Activated CD4-positive, alpha-beta T cell treated with anti-CD3 and anti-CD28 coated beads, Interleukin-2, Interleukin-4, amounts not matched to agents 100 ng/mL and 50 ng/mL, durations not matched to agents 16 hours and 8 hours (primary cell): ENCODE measurements around the gene MCU.
"Not testable (repeated sequence)": the region's sequence is repeated elsewhere in the genome, so short reads cannot be mapped to it uniquely, and the experiment has no call there.

Source experiments
- DNase-seq: peaks from one replicate; pipeline ENCODE4 v3.0.0-alpha.2; 2020; ENCODE audit warnings: low spot score

Gene MCU

DNA sequence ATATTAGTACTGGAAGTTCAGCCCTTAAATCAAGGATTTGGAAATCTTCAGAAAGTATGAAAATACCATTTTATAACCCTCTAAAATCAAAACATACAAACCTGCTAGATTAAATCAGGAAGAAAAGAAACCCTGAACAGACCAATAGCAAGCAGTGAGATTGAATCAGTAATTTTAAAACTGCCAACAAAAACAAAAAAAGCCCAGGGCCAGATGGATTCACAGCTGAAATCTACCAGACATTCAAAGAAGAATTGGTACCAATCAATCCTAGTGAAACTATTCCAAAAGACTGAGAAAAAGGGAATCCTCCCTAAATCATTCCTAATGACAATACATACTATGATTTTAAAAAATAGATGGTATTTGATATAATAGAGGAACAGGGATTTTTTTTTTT, 70.1 kb downstream of the MCU start:
- DNase-seq = no peak

- DNase-seq = no peak
Observed at GRCh38 chr10:72763201-72763600, 71.3 kb downstream of the MCU start.

DNA sequence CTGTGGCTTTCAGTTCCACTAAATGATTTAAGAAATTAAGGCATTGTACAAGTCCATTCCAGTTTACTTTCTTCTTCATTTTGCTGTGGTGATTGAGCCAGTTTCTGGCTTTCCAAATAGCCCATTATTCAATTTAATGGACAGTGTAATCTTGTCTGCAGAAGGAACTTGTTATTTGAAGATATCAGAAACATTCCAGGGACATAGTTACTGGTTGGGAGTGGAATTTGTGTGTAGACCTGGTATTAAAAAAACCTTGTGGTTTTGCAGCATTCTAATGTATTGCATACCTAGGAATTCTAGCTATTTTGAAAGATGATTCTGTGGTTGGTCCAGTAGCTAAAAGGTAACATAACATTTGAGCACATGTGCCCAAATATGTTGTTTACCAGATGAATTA, 72.2 kb downstream of the MCU start:
- DNase-seq = no peak

DNA sequence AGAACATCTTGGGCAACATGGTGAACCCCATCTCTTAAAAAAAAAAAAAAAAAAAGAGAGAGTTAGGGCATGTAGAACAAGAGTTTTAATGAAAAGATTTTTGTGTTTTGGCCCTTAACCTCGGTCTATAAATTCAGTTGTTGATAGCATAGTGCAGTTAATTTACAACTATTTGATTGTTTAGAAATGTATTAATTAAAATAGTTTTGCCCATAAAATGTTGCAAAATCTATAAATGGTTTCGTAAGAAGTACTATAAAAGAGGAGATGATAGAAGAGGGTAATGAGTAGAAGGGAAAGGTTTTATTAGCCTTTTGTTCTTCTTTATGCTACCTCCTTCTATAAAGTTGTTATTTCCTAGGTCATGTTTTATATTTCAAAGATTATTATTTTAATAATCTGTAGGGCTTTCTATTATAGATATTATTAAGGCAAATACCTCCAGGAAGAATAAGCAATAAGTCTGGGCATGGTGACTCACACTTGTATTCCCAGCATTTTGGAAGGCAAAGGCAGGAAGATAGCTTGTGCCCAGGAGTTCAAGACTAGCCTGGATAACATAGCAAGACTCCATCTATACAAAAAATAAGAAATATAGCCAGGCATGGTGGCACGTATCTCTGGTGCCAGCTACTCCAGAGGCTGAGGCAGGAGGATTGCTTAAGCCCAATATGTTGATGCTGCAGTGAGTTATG, 73.3 kb downstream of the MCU start:
- DNase-seq = no peak

DNA sequence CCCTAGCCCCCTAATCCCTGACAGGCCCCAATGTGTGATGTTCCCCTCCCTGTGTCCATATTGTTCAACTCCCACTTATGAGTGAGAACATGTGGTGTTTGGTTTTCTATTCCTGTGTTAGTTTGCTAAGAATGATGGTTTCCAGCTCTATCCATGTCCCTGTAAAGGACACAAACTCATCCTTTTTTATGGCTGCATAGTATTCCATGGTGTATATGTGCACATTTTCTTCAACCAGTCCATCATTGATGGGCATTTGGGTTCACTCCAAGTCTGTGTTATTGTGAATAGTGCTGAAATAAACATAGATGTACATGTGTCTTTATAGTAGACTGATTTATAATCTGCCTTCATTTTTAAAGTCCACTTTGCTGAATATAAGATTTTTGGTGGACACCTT, 79.3 kb downstream of the MCU start:
- DNase-seq = not testable (repeated sequence)

- DNase-seq = no peak
Observed at GRCh38 chr10:72772031-72772430, 80.1 kb downstream of the MCU start.

DNA sequence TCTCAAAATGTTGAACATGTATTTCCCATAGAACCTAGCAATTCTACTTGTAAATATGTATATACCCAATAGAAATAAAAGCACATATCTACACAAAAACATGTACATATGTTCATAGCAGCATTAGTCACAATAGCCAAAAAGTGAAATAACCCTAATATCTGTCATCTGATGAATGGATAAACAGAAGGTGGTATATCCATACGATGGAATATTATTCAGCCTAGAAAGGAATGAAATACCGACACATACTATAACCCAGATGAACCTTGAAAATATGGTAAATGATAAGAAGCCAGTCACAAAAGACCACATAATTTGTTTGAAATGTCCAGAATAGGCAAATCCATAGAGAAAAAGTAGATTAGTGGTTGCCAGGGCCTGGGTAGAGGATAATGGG, 87.9 kb downstream of the MCU start:
- DNase-seq = no peak

DNA sequence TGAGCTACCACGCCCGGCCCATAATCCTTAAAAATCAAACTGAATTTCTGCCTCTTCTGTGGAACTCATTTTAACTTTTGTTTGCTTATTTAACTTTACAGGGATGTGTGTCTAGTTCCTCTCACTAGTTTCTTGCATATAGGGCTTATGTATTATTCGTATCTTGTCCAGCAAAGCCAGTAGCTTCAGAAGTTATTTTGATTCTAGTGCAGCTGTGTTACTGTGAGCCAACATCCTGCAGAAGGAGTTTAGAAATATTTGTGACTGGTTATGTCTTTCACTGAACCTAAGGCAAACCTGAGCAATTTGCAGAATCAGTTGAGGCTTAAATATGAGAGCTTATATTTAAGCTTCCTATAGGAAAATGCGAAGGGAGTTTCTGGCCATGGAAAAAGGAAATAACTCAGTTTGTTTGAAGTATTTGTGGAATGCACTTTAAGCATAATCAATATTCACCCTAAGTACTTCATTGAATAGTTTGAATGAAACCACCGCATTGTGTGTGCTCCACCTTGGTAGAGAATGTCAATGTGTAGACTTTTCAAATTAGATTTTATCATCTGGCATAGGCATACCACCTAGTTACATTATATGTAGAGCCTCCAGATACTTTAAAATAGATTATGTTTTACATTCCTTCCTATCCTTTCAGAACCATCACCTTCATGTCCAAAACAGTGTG, 90.8 kb downstream of the MCU start:
- no peak for DNase-seq

GRCh38 chr10:72783410-72783833, 91.5 kb downstream of the MCU start:
- no peak for DNase-seq

- DNase-seq = no peak
Observed at GRCh38 chr10:72784551-72785351, 92.8 kb downstream of the MCU start.

GRCh38 chr10:72785409-72785808, 93.5 kb downstream of the MCU start:
- no peak for DNase-seq

GRCh38 chr10:72790216-72790990, 98.5 kb downstream of the MCU start:
- no peak for DNase-seq

- DNase-seq = no peak
Observed at GRCh38 chr10:72792288-72792687, 100.3 kb downstream of the MCU start.

- no peak for DNase-seq
Observed at GRCh38 chr10:72793752-72794151, 101.8 kb downstream of the MCU start.

DNA sequence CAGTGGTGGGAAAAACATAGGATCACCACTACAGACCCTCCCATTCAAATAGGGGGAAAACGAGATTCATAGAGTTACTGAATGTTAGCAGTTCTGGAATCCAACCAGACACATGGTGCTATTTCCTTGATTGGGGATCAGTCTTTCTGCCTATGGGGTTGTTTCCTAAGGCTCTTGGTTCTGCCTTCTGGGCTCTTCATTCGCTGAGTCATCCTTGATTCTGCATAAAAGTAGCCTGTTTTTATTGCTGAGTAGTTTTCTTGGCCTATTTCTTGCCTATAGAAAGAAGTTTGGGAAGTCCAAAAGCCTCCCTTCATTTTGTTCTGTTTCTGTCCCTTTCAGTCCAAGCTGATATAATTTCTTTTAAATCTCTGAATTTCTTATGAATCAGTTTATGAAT, 102.3 kb downstream of the MCU start:
- DNase-seq = no peak

GRCh38 chr10:72796042-72796441, 104.1 kb downstream of the MCU start:
- no peak for DNase-seq

DNA sequence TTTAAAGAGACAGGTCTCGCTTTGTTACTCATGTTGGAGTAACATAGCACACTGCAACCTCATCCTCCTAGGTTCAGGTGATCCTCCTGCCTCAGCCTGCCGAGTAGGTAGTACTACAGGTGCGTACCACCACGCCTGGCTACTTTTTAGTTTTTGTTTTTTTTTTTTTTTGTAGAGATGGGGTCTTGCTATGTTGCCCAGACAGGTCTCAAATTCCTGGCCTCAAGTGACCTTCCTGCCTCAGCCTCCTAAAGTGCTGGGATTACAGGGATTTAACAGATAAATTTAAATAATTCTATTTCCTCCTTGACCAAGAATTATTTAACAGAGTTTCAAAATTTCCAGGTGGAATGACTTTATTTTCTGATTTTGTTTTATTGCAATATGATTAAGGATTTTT, 104.6 kb downstream of the MCU start:
- DNase-seq = no peak

- no peak for DNase-seq
Observed at GRCh38 chr10:72800000-72800740, 108.2 kb downstream of the MCU start.

- DNase-seq = no peak
Observed at GRCh38 chr10:72800741-72801092, 108.8 kb downstream of the MCU start.

DNA sequence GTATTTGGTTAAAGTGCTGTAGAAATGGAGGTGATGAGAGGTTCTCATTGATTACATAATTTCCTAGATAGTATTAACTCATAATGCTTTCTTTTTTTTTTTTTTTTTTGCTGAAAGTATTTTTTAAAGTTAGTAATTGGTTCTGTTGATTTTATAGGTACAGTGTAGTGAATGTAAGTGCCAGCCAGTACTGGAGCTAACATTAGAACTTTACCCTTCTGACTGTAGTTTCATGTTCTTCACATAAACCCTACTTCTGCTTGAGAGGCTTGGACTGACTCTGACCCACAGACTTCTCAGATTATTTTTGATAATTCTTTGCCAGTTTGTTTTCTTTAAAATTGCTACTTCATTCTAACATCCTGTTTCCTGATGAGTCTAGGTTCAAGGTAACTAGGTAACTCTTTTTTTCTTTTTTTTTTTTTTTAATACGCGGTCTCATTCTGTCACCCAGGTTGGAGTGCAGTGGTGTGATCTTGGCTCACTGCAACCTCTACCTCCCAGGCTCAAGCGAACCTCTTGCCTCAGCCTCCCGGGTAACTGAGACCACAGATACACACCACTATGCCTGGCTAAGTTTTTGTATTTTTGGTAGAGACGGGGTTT, 109.4 kb downstream of the MCU start:
- DNase-seq = no peak

GRCh38 chr10:72802332-72802731, 110.4 kb downstream of the MCU start:
- no peak for DNase-seq
